Measurements from ENCODE around the gene PHLDB1.

- no peak for TF ChIP-seq CTCF (IDR thresholded peaks at IDR 0.05; ENCODE audit: low read length)
- no peak for TF ChIP-seq EZH2 (IDR thresholded peaks at IDR 0.05; ENCODE audit: borderline replicate concordance, low read length)
These were observed 82.1 kb downstream of the PHLDB1 start for GRCh38 chr11:118689503-118689851.

Data from OCI-LY1 (cell line).